ENCODE measurements around the gene SMIM23. TPM values are rescaled to one million over a fixed set of nuclear protein-coding genes. Genes with fewer than 3 reads are reported as not detected.

SMIM23 gene
- total RNA-seq, 1 experiment from 2014 or later, result not detected

DNA sequence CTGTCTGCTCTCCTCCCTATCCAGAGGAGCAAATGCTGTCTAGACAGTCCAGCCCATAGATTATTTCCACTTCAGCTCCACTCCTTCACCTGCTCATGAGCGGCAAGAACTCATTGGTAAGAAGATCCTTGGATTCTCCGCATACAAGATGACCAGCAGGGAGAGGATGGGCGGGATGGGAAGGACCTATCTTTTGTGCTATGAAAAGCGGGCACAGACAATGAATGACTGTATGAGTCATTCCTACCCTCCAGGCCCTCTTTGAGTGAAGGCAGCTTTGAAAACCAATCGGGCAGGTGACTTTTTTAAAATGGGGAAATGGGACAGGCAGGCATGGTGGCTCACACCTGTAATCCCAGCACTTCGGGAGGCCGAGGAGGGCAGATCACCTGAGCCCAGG, 49.4 kb downstream of the SMIM23 start:
- ATAC-seq (no peak), DNase-seq (ENCODE audit: low read depth, low spot score) (no peak)
- Histone ChIP-seq H3K4me3 (ENCODE audit: low read depth in 2 of 2, low read length in 2 of 2) (no peak overlapping the region), H3K4me1 (ENCODE audit: control insufficient read depth, insufficient read depth, low read length) (no peaks in the 10 kb centered on the region), H3K27ac (ENCODE audit: low read length) (no peak overlapping the region), H3K36me3 (ENCODE audit: control insufficient read depth, insufficient read depth, low read length) (no peaks in the 10 kb centered on the region), H3K9me3 (ENCODE audit: control insufficient read depth, insufficient read depth, low read depth, low read length) (no peaks in the 10 kb centered on the region), H3K27me3 (ENCODE audit: control insufficient read depth, insufficient read depth, low read length) (no peaks in the 10 kb centered on the region)
- intact Hi-C loops (cut with micrococcal nuclease; ENCODE audit: unreplicated experiment) (no loop called here), in situ Hi-C loops (cut with HindIII; ENCODE audit: low pct_unique_long_range_greater_than_20kb, low sequenced_read_pairs) (no loop called here)
- ChIA-PET POLR2A (interaction anchor here (0.6 kb wide), 1 partner anchor 240 kb away, joined by 3 read pairs; no protein-coding TSS in a partner anchor), CTCF (no interaction called here)
- BruUV-seq (replicated peaks), result no TSS peak
- TF ChIP-seq SIN3A (IDR thresholded peaks at IDR 0.05; ENCODE audit: borderline replicate concordance, insufficient read depth, low read depth, low read length), result no peak

DNA sequence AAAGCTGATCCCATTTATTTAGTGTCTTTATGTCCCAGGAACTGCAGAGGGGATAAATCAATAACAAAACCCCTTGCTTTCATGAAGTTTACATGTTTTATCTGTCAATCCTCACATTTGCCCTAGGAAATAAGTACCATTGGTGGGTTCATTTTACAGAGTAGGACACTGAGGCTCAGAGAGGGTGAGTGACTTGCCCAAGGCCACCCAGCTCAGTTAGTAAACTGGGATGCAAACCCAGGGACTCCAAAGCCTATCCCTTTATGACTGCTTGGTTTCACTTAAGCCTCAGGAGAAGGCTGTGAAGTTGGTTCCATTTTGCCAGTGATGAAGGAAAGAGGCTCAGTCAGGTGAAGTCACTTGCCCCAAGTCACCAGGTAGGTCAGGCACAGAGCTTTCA, 51.9 kb downstream of the SMIM23 start:
- ATAC-seq (no peak), DNase-seq (ENCODE audit: low read depth, low spot score) (no peak)
- Histone ChIP-seq H3K27ac (ENCODE audit: low read length) (no peak overlapping the region), H3K4me3 (ENCODE audit: low read depth in 2 of 2, low read length in 2 of 2) (no peak overlapping the region), H3K27me3 (ENCODE audit: control insufficient read depth, insufficient read depth, low read length) (no peaks in the 10 kb centered on the region), H3K4me1 (ENCODE audit: control insufficient read depth, insufficient read depth, low read length) (no peaks in the 10 kb centered on the region), H3K9me3 (ENCODE audit: control insufficient read depth, insufficient read depth, low read depth, low read length) (no peaks in the 10 kb centered on the region), H3K36me3 (ENCODE audit: control insufficient read depth, insufficient read depth, low read length) (no peaks in the 10 kb centered on the region)
- CTCF ChIA-PET, result no interaction called here
- POLR2A ChIA-PET, result no interaction called here
- TF ChIP-seq TCF7L2 (IDR thresholded peaks at IDR 0.05; ENCODE audit: low read depth, low read length) (no peak), POLR2AphosphoS5 (IDR thresholded peaks at IDR 0.05; ENCODE audit: low read depth, low read length) (no peak), SIN3A (IDR thresholded peaks at IDR 0.05; ENCODE audit: borderline replicate concordance, insufficient read depth, low read depth, low read length) (no peak)
- TF ChIP-seq, protein P1, sequence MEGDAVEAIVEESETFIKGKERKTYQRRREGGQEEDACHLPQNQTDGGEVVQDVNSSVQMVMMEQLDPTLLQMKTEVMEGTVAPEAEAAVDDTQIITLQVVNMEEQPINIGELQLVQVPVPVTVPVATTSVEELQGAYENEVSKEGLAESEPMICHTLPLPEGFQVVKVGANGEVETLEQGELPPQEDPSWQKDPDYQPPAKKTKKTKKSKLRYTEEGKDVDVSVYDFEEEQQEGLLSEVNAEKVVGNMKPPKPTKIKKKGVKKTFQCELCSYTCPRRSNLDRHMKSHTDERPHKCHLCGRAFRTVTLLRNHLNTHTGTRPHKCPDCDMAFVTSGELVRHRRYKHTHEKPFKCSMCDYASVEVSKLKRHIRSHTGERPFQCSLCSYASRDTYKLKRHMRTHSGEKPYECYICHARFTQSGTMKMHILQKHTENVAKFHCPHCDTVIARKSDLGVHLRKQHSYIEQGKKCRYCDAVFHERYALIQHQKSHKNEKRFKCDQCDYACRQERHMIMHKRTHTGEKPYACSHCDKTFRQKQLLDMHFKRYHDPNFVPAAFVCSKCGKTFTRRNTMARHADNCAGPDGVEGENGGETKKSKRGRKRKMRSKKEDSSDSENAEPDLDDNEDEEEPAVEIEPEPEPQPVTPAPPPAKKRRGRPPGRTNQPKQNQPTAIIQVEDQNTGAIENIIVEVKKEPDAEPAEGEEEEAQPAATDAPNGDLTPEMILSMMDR (IDR thresholded peaks at IDR 0.05), result no peak
- TF ChIP-seq, protein P2, sequence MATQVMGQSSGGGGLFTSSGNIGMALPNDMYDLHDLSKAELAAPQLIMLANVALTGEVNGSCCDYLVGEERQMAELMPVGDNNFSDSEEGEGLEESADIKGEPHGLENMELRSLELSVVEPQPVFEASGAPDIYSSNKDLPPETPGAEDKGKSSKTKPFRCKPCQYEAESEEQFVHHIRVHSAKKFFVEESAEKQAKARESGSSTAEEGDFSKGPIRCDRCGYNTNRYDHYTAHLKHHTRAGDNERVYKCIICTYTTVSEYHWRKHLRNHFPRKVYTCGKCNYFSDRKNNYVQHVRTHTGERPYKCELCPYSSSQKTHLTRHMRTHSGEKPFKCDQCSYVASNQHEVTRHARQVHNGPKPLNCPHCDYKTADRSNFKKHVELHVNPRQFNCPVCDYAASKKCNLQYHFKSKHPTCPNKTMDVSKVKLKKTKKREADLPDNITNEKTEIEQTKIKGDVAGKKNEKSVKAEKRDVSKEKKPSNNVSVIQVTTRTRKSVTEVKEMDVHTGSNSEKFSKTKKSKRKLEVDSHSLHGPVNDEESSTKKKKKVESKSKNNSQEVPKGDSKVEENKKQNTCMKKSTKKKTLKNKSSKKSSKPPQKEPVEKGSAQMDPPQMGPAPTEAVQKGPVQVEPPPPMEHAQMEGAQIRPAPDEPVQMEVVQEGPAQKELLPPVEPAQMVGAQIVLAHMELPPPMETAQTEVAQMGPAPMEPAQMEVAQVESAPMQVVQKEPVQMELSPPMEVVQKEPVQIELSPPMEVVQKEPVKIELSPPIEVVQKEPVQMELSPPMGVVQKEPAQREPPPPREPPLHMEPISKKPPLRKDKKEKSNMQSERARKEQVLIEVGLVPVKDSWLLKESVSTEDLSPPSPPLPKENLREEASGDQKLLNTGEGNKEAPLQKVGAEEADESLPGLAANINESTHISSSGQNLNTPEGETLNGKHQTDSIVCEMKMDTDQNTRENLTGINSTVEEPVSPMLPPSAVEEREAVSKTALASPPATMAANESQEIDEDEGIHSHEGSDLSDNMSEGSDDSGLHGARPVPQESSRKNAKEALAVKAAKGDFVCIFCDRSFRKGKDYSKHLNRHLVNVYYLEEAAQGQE (IDR thresholded peaks at IDR 0.05; ENCODE audit: insufficient read depth in 1 of 2, low read depth in 2 of 2, low read length in 1 of 2), result no peak
- intact Hi-C loops (cut with micrococcal nuclease; ENCODE audit: unreplicated experiment), result no loop called here
- in situ Hi-C loops (cut with HindIII; ENCODE audit: low pct_unique_long_range_greater_than_20kb, low sequenced_read_pairs), result no loop called here
- BruUV-seq (replicated peaks), result no TSS peak

DNA sequence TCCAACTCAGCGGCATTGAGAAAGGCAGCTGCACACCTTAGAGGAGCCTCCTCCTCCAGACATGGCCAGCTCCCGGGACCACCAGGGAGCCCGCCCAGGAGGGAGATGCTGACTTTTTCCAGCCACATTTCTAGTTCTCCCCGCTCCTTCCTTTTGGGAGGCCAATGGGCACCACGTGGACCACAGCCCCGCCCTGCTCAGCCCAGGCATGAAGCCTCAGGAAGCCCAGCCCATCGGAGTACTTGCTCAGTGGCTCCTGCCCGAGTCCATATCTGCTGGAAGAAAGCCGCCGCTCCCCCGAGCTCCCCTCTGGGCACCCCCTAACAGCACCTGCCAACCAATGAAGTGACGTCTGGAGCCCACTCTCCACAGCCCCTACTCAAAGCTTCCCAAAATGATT, 52.4 kb downstream of the SMIM23 start:
- ChIA-PET POLR2A (no interaction called here), CTCF (no interaction called here)
- DNase-seq (ENCODE audit: low read depth, low spot score) (no peak), ATAC-seq (no peak)
- no peaks in the 10 kb centered on the region for H3K36me3 ChIP-seq (ENCODE audit: control insufficient read depth, insufficient read depth, low read length)
- H3K4me3 ChIP-seq (ENCODE audit: low read depth in 2 of 2, low read length in 2 of 2), result no peak overlapping the region
- intact Hi-C loops (cut with micrococcal nuclease; ENCODE audit: unreplicated experiment), result no loop called here
- no peaks in the 10 kb centered on the region for H3K4me1 ChIP-seq (ENCODE audit: control insufficient read depth, insufficient read depth, low read length)
- no TSS peak for BruUV-seq (replicated peaks)
- no peaks in the 10 kb centered on the region for H3K9me3 ChIP-seq (ENCODE audit: control insufficient read depth, insufficient read depth, low read depth, low read length)
- H3K27ac ChIP-seq (ENCODE audit: low read length), result no peak overlapping the region
- TF ChIP-seq SIN3A (IDR thresholded peaks at IDR 0.05; ENCODE audit: borderline replicate concordance, insufficient read depth, low read depth, low read length) (no peak), TCF7L2 (IDR thresholded peaks at IDR 0.05; ENCODE audit: low read depth, low read length) (no peak), POLR2AphosphoS5 (IDR thresholded peaks at IDR 0.05; ENCODE audit: low read depth, low read length) (no peak)
- TF ChIP-seq, protein P2 (IDR thresholded peaks at IDR 0.05; ENCODE audit: insufficient read depth in 1 of 2, low read depth in 2 of 2, low read length in 1 of 2), result no peak
- TF ChIP-seq, protein P1 (IDR thresholded peaks at IDR 0.05), result no peak
- H3K27me3 ChIP-seq (ENCODE audit: control insufficient read depth, insufficient read depth, low read length), result no peaks in the 10 kb centered on the region
- in situ Hi-C loops (cut with HindIII; ENCODE audit: low pct_unique_long_range_greater_than_20kb, low sequenced_read_pairs), result no loop called here
